Measurements from ENCODE around the gene NDUFAF5.

- TF ChIP-seq, protein P1, sequence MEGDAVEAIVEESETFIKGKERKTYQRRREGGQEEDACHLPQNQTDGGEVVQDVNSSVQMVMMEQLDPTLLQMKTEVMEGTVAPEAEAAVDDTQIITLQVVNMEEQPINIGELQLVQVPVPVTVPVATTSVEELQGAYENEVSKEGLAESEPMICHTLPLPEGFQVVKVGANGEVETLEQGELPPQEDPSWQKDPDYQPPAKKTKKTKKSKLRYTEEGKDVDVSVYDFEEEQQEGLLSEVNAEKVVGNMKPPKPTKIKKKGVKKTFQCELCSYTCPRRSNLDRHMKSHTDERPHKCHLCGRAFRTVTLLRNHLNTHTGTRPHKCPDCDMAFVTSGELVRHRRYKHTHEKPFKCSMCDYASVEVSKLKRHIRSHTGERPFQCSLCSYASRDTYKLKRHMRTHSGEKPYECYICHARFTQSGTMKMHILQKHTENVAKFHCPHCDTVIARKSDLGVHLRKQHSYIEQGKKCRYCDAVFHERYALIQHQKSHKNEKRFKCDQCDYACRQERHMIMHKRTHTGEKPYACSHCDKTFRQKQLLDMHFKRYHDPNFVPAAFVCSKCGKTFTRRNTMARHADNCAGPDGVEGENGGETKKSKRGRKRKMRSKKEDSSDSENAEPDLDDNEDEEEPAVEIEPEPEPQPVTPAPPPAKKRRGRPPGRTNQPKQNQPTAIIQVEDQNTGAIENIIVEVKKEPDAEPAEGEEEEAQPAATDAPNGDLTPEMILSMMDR (conservative IDR thresholded peaks at IDR 0.05) = no peak
- TF ChIP-seq EZH2 (IDR thresholded peaks at IDR 0.05; ENCODE audit: low read depth) = no peak
Observed at GRCh38 chr20:13838664-13839063, 53.8 kb downstream of the NDUFAF5 start.

Measured in PC-9 (cell line).